ENCODE measurements around the gene PPP1R18. TPM values are rescaled to one million over a fixed set of nuclear protein-coding genes. Genes with fewer than 3 reads are reported as not detected.

The PPP1R18 gene
- total and polyA plus RNA-seq, 9 of the 15 experiments (the other 6 are each of a cell fraction or from before 2014, with no cell fraction given): 12.0 to 99.2 (median 42.6) TPM

DNA sequence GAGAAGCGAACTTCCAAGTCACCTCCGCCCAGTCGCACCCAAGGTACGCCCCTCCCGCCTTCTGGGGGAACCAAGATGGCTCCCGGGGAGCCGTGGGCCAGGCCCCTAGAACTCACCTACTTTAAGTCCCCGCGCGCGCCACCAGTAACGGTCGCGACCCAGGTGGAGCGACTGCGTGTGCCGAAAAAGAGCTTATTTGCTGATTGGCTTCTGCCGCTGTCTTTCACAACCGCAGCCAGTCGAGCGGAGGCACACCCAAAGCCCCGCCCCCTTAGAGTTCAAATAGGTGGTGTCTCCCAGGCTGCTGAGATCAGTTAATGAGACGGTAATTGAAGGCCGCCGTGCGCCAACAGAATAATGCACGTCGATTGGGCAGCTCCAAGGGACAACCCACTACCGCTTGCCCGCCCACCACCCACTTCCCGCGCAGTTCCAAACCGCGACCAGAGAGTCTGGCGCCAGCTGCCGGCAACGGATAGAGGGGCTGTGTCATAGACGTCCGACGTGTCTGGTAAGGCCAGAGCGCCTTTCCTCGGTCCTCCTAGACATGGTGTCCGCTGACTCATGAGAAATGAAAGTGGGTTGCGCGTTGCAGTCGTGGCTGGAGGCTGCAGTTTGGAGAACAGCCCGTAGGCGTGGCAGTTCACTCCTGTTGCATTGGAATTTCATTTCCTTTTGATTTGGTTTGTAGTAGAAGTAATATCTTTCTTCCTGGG is 30.8 kb upstream of the PPP1R18 start, which contains the start of gene MDC1 (continued):
- TF ChIP-seq, protein P1, sequence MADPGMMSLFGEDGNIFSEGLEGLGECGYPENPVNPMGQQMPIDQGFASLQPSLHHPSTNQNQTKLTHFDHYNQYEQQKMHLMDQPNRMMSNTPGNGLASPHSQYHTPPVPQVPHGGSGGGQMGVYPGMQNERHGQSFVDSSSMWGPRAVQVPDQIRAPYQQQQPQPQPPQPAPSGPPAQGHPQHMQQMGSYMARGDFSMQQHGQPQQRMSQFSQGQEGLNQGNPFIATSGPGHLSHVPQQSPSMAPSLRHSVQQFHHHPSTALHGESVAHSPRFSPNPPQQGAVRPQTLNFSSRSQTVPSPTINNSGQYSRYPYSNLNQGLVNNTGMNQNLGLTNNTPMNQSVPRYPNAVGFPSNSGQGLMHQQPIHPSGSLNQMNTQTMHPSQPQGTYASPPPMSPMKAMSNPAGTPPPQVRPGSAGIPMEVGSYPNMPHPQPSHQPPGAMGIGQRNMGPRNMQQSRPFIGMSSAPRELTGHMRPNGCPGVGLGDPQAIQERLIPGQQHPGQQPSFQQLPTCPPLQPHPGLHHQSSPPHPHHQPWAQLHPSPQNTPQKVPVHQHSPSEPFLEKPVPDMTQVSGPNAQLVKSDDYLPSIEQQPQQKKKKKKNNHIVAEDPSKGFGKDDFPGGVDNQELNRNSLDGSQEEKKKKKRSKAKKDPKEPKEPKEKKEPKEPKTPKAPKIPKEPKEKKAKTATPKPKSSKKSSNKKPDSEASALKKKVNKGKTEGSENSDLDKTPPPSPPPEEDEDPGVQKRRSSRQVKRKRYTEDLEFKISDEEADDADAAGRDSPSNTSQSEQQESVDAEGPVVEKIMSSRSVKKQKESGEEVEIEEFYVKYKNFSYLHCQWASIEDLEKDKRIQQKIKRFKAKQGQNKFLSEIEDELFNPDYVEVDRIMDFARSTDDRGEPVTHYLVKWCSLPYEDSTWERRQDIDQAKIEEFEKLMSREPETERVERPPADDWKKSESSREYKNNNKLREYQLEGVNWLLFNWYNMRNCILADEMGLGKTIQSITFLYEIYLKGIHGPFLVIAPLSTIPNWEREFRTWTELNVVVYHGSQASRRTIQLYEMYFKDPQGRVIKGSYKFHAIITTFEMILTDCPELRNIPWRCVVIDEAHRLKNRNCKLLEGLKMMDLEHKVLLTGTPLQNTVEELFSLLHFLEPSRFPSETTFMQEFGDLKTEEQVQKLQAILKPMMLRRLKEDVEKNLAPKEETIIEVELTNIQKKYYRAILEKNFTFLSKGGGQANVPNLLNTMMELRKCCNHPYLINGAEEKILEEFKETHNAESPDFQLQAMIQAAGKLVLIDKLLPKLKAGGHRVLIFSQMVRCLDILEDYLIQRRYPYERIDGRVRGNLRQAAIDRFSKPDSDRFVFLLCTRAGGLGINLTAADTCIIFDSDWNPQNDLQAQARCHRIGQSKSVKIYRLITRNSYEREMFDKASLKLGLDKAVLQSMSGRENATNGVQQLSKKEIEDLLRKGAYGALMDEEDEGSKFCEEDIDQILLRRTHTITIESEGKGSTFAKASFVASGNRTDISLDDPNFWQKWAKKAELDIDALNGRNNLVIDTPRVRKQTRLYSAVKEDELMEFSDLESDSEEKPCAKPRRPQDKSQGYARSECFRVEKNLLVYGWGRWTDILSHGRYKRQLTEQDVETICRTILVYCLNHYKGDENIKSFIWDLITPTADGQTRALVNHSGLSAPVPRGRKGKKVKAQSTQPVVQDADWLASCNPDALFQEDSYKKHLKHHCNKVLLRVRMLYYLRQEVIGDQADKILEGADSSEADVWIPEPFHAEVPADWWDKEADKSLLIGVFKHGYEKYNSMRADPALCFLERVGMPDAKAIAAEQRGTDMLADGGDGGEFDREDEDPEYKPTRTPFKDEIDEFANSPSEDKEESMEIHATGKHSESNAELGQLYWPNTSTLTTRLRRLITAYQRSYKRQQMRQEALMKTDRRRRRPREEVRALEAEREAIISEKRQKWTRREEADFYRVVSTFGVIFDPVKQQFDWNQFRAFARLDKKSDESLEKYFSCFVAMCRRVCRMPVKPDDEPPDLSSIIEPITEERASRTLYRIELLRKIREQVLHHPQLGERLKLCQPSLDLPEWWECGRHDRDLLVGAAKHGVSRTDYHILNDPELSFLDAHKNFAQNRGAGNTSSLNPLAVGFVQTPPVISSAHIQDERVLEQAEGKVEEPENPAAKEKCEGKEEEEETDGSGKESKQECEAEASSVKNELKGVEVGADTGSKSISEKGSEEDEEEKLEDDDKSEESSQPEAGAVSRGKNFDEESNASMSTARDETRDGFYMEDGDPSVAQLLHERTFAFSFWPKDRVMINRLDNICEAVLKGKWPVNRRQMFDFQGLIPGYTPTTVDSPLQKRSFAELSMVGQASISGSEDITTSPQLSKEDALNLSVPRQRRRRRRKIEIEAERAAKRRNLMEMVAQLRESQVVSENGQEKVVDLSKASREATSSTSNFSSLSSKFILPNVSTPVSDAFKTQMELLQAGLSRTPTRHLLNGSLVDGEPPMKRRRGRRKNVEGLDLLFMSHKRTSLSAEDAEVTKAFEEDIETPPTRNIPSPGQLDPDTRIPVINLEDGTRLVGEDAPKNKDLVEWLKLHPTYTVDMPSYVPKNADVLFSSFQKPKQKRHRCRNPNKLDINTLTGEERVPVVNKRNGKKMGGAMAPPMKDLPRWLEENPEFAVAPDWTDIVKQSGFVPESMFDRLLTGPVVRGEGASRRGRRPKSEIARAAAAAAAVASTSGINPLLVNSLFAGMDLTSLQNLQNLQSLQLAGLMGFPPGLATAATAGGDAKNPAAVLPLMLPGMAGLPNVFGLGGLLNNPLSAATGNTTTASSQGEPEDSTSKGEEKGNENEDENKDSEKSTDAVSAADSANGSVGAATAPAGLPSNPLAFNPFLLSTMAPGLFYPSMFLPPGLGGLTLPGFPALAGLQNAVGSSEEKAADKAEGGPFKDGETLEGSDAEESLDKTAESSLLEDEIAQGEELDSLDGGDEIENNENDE (IDR thresholded peaks at IDR 0.05; ENCODE audit: low read depth, low read length): no peak
- TF ChIP-seq U2AF1 (optimal IDR thresholded peaks at IDR 0.05; ENCODE audit: low read depth, low read length): no peak
- TF ChIP-seq EP400 (IDR thresholded peaks at IDR 0.05): peak; percentile 100
- no peak for TF ChIP-seq MCM7 (IDR thresholded peaks at IDR 0.05)
- no peak for TF ChIP-seq SAFB2 (IDR thresholded peaks at IDR 0.05; ENCODE audit: borderline replicate concordance, low read depth, low read length, severe bottlenecking)
- TF ChIP-seq, protein P2, sequence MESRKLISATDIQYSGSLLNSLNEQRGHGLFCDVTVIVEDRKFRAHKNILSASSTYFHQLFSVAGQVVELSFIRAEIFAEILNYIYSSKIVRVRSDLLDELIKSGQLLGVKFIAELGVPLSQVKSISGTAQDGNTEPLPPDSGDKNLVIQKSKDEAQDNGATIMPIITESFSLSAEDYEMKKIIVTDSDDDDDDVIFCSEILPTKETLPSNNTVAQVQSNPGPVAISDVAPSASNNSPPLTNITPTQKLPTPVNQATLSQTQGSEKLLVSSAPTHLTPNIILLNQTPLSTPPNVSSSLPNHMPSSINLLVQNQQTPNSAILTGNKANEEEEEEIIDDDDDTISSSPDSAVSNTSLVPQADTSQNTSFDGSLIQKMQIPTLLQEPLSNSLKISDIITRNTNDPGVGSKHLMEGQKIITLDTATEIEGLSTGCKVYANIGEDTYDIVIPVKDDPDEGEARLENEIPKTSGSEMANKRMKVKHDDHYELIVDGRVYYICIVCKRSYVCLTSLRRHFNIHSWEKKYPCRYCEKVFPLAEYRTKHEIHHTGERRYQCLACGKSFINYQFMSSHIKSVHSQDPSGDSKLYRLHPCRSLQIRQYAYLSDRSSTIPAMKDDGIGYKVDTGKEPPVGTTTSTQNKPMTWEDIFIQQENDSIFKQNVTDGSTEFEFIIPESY (CRISPR knock-in tag; IDR thresholded peaks at IDR 0.05): peak; percentile 80
- no peak for TF ChIP-seq PTRF (tag; IDR thresholded peaks at IDR 0.05)
- TF ChIP-seq CEBPB (tag; IDR thresholded peaks at IDR 0.05): no peak
- peak; percentile 99 for TF ChIP-seq FOXM1 (IDR thresholded peaks at IDR 0.05; ENCODE audit: low read depth)
- TF ChIP-seq FOXM1 (CRISPR knock-in tag; IDR thresholded peaks at IDR 0.05; ENCODE audit: low read depth): peak; percentile 89
- no peak; a peak in 1 of 4 replicates for TF ChIP-seq ETV6 (IDR thresholded peaks at IDR 0.05; ENCODE audit: borderline replicate concordance in 1 of 2, low read depth in 2 of 2, low read length in 1 of 2)
- TF ChIP-seq ETV6 (CRISPR knock-in tag; IDR thresholded peaks at IDR 0.05; ENCODE audit: borderline replicate concordance): no peak
- no peak for TF ChIP-seq POLR2H (tag; IDR thresholded peaks at IDR 0.05; ENCODE audit: low read depth)
- no peak for TF ChIP-seq ZNF79 (CRISPR knock-in tag; IDR thresholded peaks at IDR 0.05; ENCODE audit: low read depth)
- TF ChIP-seq ZNF347 (CRISPR knock-in tag; IDR thresholded peaks at IDR 0.05; ENCODE audit: low read depth): no peak
